ENCODE measurements around the gene NOL9. TPM values are rescaled to one million over a fixed set of nuclear protein-coding genes. Genes with fewer than 3 reads are reported as not detected.

Gene NOL9
- total and polyA plus RNA-seq, 10 of the 15 experiments (the other 5 are each of a cell fraction or from before 2014, with no cell fraction given), result 3.9 to 35.9 (median 23.0) TPM

- TF ChIP-seq ZNF687 (IDR thresholded peaks at IDR 0.05) (peak; percentile 7; the same call in 1 of the 2 replicates), BCL3 (IDR thresholded peaks at IDR 0.05; ENCODE audit: borderline replicate concordance, insufficient read depth, low read depth, low read length, poor library complexity, severe bottlenecking) (no peak), SIN3A (IDR thresholded peaks at IDR 0.05; ENCODE audit: low read depth, low read length) (no peak; the same call in 1 of the 2 replicates), CREM (IDR thresholded peaks at IDR 0.05; ENCODE audit: low read depth) (peak; percentile 45), CHD2 (IDR thresholded peaks at IDR 0.05; ENCODE audit: borderline replicate concordance, low read depth, low read length) (no peak), PAX5 (IDR thresholded peaks at IDR 0.05; ENCODE audit: borderline replicate concordance, low read depth, low read length) (no peak), E2F4 (IDR thresholded peaks at IDR 0.05; ENCODE audit: low read depth, low read length) (no peak), BHLHE40 (IDR thresholded peaks at IDR 0.05; ENCODE audit: borderline replicate concordance in 1 of 2, low read depth in 2 of 2, low read length in 1 of 2) (no peak), ZNF384 (IDR thresholded peaks at IDR 0.05; ENCODE audit: borderline replicate concordance, low read depth, low read length) (no peak), NFYB (IDR thresholded peaks at IDR 0.05; ENCODE audit: insufficient read depth, low read depth, low read length) (no peak), CUX1 (IDR thresholded peaks at IDR 0.05; ENCODE audit: insufficient replicate concordance, low read depth, low read length) (no peak), MXI1 (IDR thresholded peaks at IDR 0.05; ENCODE audit: low read depth, low read length) (peak; percentile 66; the same call in 1 of the 2 replicates), MYC (IDR thresholded peaks at IDR 0.05; ENCODE audit: insufficient read depth, insufficient read length, insufficient replicate concordance, low read length, severe bottlenecking) (no peak), MAX (IDR thresholded peaks at IDR 0.05; ENCODE audit: low read depth, low read length) (peak; percentile 80), NR2C2 (IDR thresholded peaks at IDR 0.05; ENCODE audit: borderline replicate concordance, control insufficient read depth, insufficient read length, low read depth) (no peak)
These were observed 47.0 kb upstream of the NOL9 start (continued) for GRCh38 chr1:6601049-6601922.
